ENCODE data around the gene MEIKIN.

Gene MEIKIN

DNA sequence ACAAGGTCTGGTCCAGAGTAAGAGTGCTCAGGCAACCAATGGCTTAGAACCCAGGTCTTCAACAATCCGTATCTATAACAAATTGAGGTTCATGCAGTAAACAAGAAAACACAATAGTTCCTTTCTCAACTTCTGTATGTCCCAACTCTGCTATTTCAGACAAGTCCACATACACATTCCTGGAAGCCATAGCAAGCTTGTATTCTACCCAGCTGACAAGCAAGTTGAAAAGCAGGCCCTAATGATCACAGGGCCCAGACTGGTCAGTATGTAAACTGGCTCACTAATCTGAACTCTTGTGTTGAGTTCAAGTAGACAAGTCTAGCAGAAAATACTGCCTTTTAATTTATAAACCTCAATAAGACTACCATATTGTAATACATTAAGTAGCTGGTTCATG, 175.5 kb downstream of the MEIKIN start:
- no peak for DNase-seq (ENCODE audit: low read depth in 3 of 3)

DNA sequence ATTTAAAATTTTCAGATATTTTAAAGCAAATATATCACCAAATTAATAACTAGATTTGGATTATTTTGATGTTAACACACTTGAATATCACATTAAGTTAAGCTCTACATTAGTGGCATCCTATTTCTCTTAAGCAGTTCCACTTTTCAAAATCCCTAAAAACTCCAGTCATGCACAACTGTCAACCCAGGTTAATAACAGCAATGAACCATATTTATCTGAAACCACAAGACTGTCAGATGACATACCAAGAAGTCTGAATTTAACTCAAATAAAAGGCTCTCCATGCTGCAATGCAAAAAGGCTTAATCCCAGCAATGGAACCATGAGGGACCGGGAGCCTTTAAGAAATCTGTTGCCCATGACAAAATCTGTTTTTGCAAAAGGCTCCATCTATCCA, 176.1 kb downstream of the MEIKIN start:
- DNase-seq (ENCODE audit: low read depth in 3 of 3) = no peak

DNA sequence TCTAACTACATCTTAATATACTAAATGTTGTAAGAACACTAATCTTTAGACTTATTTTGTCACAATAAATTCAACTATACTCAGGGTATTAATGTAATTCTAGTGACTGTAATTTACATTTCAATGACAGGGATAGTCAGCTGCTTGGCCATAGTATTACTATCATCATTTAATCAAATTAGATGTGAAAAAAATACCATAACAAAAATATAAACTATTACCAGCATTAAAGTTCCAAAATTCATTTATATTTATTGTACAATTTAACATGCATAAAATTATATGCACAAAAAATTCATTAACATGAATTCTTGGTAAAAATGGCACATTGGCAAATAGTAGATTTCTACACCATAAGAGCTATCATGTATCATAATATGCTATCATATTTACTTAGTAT, 177.6 kb downstream of the MEIKIN start:
- DNase-seq (ENCODE audit: low read depth in 3 of 3) = no peak

DNA sequence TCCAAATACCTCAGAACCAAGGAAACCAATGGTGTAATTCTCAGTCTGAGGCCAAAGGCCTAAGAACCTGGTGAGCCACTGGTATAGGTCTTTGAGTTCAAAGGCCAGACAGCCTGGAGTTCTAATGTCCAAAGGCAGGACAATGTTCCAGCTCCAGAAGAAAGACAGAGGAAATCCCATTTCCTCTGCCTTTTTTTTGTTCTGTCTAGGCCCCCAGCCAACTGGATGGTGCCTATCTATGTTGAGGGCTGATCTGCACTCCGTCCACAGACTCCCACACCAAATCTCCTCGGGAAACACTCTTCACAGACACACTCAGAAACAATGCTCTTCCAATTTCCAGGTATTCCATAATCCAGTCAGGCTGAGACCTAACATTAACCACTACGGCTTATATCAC, 178.8 kb downstream of the MEIKIN start:
- no peak for DNase-seq (ENCODE audit: low read depth in 3 of 3)

DNA sequence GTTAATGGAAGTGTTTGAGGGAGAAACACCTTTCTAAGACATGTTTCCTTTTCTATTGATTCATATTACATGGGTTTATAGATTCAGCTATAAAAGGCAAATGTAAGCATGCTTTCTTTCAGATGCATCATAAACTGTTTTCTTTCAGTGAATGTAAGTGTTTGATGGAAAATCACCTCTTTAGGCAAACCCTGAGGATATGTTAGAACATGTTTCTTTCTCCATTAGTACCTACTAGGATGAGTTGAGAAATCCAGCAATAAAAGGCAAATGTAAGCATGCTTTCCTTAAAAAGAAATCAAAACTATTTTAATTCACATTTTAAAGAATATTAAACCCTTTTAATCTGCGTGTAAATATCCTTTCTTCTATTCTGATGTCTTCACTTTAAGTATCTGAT, 180.2 kb downstream of the MEIKIN start:
- no peak for DNase-seq (ENCODE audit: low read depth in 3 of 3)

DNA sequence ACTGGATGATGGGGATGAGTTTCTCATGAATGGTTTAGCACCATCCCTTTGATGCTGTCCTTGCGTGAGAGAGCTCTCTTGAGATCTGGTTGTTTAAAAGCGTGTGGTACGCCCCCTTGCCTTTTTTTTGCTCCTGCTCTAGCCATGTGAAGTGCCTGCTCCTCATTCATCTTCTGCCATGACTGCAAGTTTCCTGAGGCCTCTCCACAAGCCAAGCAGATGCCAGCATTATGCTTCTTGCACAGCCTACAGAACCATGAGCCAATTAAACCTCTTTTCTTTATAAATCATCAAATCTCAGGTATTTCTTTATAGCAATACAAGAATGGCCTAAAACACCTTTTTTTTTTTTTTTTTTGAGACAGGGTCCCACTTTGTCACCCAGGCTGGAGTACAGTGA, 181.5 kb downstream of the MEIKIN start:
- DNase-seq (ENCODE audit: low read depth in 3 of 3) = no peak

DNA sequence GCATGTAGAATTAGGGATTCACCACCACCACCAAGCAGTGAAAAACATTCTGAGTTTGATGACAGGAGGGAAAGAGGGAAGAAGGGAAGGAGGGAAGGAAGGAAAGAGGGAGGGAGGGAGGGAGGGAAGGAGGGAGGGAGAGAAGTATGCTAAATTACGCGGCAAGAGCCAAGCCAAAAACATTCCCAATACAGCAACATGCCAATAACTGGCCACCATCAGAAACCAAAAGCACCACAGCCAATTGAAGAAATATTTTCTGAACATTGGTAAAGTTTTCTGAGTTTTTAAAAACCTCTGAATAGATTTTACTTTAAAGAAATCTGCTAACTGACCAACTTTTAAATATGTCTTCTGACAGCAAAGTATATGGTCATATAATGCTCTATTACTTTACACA, 184.7 kb downstream of the MEIKIN start:
- no peak for DNase-seq (ENCODE audit: low read depth in 3 of 3)

DNA sequence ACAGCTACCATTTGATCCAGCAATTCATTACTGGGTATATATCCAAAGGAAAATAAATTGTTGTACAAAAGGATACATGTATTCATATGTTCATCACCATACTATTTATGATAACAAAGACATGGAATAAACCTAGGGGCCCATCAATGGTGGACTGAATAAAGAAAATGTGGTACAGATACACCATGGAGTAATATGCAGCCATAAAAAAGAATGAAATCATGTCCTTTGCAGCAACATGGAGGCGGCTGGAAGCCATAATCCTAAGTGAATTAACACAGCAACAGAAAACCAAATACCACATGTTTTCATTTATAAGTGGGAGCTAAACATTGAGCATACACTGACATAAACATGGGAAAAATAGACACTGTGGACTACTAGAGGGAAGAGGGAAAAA, 185.8 kb downstream of the MEIKIN start:
- no peak for DNase-seq (ENCODE audit: low read depth in 3 of 3)

DNA sequence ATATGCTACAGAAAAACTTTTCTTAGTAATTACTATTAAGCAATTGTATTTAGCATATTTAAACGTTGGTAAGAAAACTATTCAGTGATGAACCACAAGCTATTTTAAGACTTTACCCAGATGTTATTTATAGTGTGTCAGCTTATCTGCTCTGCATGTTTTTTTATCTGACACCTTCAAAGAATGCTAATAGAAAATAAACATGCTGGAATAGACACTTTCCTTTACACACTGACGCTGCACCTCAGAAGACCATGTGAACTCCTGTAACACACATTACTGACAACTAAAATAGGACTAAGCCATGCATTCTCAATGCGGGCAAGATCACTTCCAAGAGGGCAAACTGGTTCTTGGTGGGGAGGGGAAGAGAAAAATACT, 187.0 kb downstream of the MEIKIN start:
- DNase-seq (ENCODE audit: low read depth in 3 of 3) = no peak

DNA sequence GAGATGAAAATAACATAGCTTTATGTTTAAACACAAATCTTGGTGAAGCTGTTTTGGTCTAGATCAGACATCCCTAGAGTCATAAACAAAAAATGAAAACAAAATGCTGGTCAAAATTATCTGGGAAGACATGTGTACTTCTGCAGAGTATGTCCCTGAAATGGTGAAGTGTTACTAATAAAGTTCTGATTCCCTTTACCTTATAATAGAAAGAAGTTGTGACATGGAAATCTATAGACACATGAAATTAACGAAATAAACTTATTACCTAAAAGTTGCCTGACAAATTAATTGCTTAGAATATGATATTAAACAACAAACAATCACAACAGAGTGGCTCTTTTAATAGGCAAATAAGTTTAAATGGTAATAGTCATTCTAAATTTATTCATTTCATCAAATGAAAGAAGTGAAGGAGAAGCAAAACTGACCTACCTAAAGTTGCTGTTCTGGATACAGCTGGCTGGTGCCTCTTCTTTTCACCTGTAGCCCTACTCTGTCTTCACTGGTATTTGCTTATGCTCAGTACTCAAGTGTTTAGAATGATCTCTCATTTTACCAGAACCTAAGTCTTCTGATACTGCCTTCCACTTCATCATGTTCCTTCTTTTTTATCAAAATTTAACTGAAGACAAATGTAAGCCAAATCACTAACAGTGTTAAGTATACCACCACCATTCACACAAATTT, 187.5 kb downstream of the MEIKIN start:
- no peak for DNase-seq (ENCODE audit: low read depth in 3 of 3)

All from stimulated activated CD4-positive, alpha-beta T cell treated with anti-CD3 and anti-CD28 coated beads, TNF-alpha, amount 100 ng/mL, for 4 hours (primary cell).